ENCODE measurements around the gene B4GALT5.

Gene B4GALT5

GRCh38 chr20:49700411-49701185, 13.1 kb downstream of the B4GALT5 start:
- no peak for DNase-seq (ENCODE audit: low spot score)

- DNase-seq (ENCODE audit: low spot score): no peak
Measured at GRCh38 chr20:49699200-49699992, 14.3 kb downstream of the B4GALT5 start.

- DNase-seq (ENCODE audit: low spot score): no peak
Measured at GRCh38 chr20:49698477-49698876, 15.2 kb downstream of the B4GALT5 start.

GRCh38 chr20:49697071-49697470, 16.6 kb downstream of the B4GALT5 start:
- no peak for DNase-seq (ENCODE audit: low spot score)

GRCh38 chr20:49696594-49696993, 17.1 kb downstream of the B4GALT5 start:
- no peak for DNase-seq (ENCODE audit: low spot score)

- DNase-seq (ENCODE audit: low spot score): no peak
Measured at GRCh38 chr20:49695830-49696229, 17.8 kb downstream of the B4GALT5 start.

- DNase-seq (ENCODE audit: low spot score): no peak
Measured at GRCh38 chr20:49694450-49695071, 19.1 kb downstream of the B4GALT5 start.

- DNase-seq (ENCODE audit: low spot score): no peak
Measured at GRCh38 chr20:49693435-49694171, 20.1 kb downstream of the B4GALT5 start.

- no peak for DNase-seq (ENCODE audit: low spot score)
Measured at GRCh38 chr20:49692941-49693340, 20.7 kb downstream of the B4GALT5 start.

- no peak for DNase-seq (ENCODE audit: low spot score)
Measured at GRCh38 chr20:49691818-49692568, 21.7 kb downstream of the B4GALT5 start.

- DNase-seq (ENCODE audit: low spot score): no peak
Measured at GRCh38 chr20:49690899-49691620, 22.6 kb downstream of the B4GALT5 start.

- no peak for DNase-seq (ENCODE audit: low spot score)
Measured at GRCh38 chr20:49687595-49688567, 25.8 kb downstream of the B4GALT5 start.

- DNase-seq (ENCODE audit: low spot score): no peak
Measured at GRCh38 chr20:49685809-49686208, 27.9 kb downstream of the B4GALT5 start.

GRCh38 chr20:49685161-49685601, 28.5 kb downstream of the B4GALT5 start:
- no peak for DNase-seq (ENCODE audit: low spot score)

- no peak for DNase-seq (ENCODE audit: low spot score)
Measured at GRCh38 chr20:49684335-49684997, 29.2 kb downstream of the B4GALT5 start.

- DNase-seq (ENCODE audit: low spot score): no peak
Measured at GRCh38 chr20:49682798-49683197, 30.9 kb downstream of the B4GALT5 start.

- DNase-seq (ENCODE audit: low spot score): no peak
Measured at GRCh38 chr20:49682278-49682677, 31.4 kb downstream of the B4GALT5 start.

GRCh38 chr20:49681850-49682216, 31.8 kb downstream of the B4GALT5 start:
- no peak for DNase-seq (ENCODE audit: low spot score)

GRCh38 chr20:49680484-49680883, 33.2 kb downstream of the B4GALT5 start:
- DNase-seq (ENCODE audit: low spot score): no peak

All from NAMALWA (cell line).